Retinal pigment epithelial cell (primary cell): ENCODE results near the gene SST.
A peak's percentile ranks its signal among the peaks of the same experiment; 100 is the strongest.

Experiments used
- DNase-seq: peaks from one replicate; pipeline ENCODE4 v3.0.0-alpha.2; 2010; ENCODE audit warnings: low read depth
- H3K4me3 ChIP-seq: 2 replicates; pipeline ENCODE4 v1.5.1; 2011; ENCODE audit warnings: mild to moderate bottlenecking, low read length, control low read depth, moderate library complexity
- TF ChIP-seq, protein P1 (sequence below): conservative IDR thresholded peaks from 2 replicates; pipeline ENCODE4 v1.5.1; 2011; ENCODE audit warnings: low read depth, low read length, control low read depth, inconsistent platforms

Gene SST

DNA sequence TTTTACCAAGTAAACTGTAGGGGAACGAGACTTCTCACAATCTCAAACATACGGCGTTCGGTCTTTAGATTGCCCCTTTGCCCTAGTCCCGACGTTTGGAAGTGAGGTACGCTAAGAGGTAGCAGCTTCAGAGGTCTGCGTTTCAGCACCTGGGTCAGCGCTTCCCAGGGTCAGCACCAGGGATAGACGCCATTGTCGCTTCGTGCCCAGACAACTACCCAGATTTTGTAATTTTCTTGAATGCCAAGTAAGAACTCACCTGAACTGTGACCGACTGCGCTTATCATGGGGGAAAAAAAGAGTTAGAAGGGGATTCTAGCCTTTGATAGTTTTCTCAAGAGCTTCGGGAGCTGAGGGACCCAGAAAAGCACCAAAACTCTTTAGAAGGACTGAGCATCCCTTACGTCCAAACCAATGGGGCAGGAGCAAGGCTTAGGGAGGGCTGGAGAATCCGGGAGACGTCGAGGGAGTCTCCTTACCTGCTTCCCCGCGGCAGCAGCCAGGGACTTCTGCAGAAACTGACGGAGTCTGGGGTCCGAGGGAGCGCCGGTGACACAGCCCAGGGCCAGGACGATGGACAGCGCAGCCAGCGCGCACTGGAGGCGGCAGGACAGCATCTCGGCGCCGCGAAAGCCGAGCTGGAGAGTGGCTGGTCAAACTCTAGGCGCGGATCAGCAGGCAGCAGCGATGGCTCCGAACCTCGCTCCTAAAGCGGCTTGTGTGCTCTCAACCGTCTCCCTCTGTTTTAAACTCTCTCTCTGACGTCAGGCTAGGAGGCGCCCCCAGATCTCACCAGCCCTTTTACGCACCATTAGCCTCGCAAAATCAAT, at the start of gene SST:
TSS of gene SST (minus strand) at position 720 of the 830 bp plus-strand sequence. CDS start at position 617, 103 bp downstream.
- DNase-seq = no peak
- TF ChIP-seq, protein P1, sequence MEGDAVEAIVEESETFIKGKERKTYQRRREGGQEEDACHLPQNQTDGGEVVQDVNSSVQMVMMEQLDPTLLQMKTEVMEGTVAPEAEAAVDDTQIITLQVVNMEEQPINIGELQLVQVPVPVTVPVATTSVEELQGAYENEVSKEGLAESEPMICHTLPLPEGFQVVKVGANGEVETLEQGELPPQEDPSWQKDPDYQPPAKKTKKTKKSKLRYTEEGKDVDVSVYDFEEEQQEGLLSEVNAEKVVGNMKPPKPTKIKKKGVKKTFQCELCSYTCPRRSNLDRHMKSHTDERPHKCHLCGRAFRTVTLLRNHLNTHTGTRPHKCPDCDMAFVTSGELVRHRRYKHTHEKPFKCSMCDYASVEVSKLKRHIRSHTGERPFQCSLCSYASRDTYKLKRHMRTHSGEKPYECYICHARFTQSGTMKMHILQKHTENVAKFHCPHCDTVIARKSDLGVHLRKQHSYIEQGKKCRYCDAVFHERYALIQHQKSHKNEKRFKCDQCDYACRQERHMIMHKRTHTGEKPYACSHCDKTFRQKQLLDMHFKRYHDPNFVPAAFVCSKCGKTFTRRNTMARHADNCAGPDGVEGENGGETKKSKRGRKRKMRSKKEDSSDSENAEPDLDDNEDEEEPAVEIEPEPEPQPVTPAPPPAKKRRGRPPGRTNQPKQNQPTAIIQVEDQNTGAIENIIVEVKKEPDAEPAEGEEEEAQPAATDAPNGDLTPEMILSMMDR = no peak
- no peak within 1 kb of the TSS for H3K4me3 ChIP-seq

DNA sequence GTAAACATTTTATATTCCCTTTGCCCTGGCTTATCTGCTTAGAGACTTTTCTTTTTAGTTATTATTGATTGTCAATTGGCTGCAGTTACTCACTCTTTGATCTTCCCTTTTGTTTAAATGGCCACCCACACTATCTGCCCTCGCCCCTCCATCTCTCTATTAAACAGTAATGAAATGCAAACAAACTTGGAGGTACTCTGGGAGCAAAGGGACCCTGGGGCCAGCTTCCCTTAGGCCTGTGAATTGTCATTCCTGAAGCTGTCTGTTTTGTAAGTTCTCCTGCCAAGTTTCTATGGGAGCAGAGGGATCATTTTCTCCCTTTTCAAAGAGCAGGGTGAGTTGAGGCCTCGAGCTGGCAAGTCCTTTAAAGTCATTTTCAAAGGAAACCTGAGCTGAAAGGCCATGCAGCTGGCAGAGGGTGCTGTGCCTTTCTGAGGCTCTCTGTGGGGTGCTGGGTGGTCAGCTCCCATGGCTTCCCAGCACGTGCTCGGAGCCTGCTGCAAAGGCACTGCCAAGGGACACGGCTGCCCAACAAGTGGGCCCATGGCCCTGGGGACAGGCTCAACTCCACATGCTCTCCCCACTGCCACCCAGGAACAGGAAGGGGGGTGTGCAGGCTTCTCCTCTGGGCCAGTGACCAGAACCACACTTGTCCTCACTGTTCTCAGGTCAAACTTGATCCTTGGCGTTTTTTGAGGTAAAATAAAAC, 49.6 kb upstream of the SST start:
- TF ChIP-seq, protein P1 = no peak
- no peak overlapping the region for H3K4me3 ChIP-seq
- DNase-seq = no peak

DNA sequence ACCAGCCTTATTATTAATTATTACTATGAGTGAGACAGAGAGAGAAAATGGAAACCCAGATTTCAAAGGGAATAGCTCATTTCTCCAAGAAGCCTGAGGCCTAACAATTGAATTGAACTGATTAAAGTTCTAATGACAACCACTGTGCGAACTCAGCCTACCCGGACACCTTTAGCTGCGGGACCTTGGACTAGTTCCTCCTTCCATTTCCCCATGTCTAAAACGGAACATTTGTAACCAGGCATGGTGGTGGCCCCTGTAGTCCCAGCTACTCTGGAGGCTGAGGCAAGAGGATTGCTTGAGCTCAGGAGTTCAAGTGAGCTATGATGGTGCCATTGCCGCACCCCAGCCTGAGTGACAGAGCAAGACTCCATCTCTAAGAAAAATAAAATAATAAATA, 48.6 kb upstream of the SST start:
- TF ChIP-seq, protein P1 = no peak
- no peak for DNase-seq

DNA sequence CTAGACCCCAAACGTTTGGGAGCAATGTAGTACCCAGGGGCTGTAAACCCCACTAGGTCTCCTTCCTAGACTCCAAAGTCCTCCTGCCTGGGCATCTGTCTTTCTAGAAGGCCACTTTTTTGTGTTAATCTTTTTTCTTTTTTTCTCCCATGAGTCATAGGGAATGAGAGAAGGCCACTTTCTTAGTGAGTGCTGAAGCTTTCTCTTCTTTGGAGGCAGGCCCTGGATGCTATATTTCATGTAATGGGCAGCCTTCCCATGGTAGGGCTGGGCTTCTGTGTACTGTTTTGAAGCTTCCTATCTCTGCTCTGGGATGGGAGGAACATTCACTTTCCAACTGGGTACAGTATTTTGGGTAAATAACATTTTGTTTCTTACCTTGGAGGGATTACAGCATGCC, 47.4 kb upstream of the SST start:
- DNase-seq = no peak
- no peak overlapping the region for H3K4me3 ChIP-seq
- TF ChIP-seq, protein P1 = no peak

More for the DNA sequence above, 48.6 kb upstream of the SST start:
- H3K4me3 ChIP-seq = no peak overlapping the region

DNA sequence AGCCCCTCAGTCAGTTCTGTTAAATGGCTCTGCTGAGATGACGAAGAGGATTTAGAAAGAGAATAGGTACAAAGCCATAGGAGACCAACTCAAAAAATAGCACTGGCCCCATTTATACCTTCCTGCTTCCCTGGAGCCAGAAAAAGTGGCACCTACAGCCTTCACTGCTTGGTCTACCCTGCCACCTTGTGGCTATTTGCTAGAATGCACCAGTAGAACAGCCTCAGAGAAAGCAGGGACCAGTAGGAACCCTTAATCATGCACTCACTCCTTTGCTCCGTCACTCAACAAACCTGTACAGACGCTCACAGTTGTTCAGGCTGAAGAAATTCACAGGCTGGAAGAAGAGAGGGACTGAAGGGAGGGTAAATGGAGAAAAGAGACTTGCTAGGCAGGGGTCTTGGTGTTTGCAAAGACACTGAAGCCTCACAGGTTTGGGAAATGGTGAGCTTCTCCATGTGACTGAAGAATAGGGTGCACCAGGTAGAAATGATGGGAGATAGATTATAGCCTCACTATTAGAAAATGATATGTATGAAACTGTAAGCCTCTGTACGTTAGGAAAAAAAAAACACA, 44.3 kb upstream of the SST start:
- no peak overlapping the region for H3K4me3 ChIP-seq
- TF ChIP-seq, protein P1 = peak; percentile 95
- no peak for DNase-seq

DNA sequence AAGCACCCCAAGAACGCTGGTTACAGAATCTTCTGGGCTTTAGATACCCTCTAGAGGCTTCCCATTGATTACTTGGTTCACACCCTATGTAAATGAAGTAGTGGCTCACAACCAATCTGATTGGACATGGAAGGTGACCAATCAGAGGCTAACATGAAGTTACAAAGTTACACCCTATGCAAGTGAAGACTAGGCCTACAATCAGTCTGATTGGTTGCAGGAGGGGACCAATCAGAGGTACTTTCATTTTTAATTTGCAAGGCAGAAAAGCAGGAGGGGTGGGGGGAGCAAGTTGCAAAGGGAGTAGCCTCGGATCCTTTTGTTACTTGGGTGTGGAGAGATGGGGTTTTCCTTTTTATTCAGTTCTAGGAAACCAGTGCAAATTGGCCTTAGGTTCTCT, 43.3 kb upstream of the SST start:
- TF ChIP-seq, protein P1 = no peak
- no peak for DNase-seq

More for the DNA sequence above, 43.3 kb upstream of the SST start:
- H3K4me3 ChIP-seq = no peak overlapping the region
